GM12872 (cell line): ENCODE measurements around the gene MEGF8.

Source experiments
- TF ChIP-seq, protein P1 (sequence below): IDR thresholded peaks from 3 replicates; pipeline ENCODE4 v1.5.1; 2011; ENCODE audit warnings: low read depth, mild to moderate bottlenecking, low read length, moderate library complexity; ENCODE audit not compliant: insufficient read depth

Gene MEGF8

DNA sequence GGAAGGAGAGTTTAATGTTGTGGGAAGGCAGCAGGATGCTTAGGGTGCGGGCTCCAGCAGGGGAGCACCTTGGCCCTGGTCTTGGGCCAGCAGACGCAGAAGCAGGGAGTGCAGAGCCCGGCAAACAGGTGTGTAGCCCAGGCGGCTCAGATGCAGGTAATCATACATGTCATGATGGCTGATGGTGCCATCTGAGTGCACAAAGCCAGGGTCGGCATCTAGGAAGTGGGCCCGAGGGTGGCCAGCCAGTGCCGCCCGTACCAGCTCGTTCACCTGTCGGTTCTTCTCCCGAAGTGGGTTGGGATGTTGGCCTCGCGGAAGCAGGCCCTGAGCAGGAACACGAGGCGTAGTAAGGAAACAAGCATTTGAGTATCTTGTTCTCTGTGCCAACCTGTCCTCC lies 28.4 kb upstream of the MEGF8 start:
- TF ChIP-seq, protein P1, sequence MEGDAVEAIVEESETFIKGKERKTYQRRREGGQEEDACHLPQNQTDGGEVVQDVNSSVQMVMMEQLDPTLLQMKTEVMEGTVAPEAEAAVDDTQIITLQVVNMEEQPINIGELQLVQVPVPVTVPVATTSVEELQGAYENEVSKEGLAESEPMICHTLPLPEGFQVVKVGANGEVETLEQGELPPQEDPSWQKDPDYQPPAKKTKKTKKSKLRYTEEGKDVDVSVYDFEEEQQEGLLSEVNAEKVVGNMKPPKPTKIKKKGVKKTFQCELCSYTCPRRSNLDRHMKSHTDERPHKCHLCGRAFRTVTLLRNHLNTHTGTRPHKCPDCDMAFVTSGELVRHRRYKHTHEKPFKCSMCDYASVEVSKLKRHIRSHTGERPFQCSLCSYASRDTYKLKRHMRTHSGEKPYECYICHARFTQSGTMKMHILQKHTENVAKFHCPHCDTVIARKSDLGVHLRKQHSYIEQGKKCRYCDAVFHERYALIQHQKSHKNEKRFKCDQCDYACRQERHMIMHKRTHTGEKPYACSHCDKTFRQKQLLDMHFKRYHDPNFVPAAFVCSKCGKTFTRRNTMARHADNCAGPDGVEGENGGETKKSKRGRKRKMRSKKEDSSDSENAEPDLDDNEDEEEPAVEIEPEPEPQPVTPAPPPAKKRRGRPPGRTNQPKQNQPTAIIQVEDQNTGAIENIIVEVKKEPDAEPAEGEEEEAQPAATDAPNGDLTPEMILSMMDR, result no peak

- TF ChIP-seq, protein P1, result no peak
Observed at GRCh38 chr19:42301646-42302203, 23.7 kb upstream of the MEGF8 start, which contains the start of gene PRR19. Gene PRR19 (plus strand): TSS chr19:42302132. CDS start chr19:42309585, 7,453 bp downstream.

DNA sequence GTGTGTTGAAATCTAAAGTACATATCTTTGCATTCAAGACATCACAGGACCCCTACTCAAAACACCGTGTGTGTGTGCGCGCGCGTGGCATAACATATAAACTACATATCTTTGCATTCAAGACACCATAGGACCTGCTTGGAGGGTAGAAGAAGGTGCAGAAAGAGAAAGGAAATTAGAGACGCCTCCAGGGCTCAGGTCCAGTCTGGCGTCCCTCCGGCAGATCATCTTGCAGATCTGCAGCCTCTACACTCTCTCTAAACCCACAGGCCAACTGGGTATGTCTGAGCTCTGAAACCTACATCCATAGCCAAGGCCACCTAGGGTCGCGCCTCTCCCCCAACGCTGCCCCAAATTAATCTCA lies 22.4 kb upstream of the MEGF8 start:
- TF ChIP-seq, protein P1, result no peak

- TF ChIP-seq, protein P1, result no peak
Observed at GRCh38 chr19:42303876-42304275, 21.6 kb upstream of the MEGF8 start.

DNA sequence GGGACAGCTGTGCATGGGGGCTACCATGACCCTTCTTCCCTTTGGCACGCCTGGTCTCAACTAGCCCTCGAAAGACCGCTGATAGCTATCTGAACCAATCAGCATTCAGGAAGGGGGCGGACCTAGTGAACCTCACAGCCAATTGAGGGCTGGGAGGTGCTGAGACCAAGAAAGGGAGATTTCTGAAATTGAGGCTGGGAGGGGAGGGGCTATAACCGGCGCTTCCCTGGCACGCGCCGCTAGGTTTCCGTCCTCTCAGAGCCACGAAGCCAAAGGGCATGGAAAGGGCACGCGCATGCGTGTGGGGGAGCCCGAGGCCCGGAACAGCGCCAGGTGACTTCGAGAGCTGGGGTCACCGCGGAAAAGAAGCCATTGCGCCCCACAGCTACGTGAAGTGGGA lies 18.8 kb upstream of the MEGF8 start:
- TF ChIP-seq, protein P1, result no peak

DNA sequence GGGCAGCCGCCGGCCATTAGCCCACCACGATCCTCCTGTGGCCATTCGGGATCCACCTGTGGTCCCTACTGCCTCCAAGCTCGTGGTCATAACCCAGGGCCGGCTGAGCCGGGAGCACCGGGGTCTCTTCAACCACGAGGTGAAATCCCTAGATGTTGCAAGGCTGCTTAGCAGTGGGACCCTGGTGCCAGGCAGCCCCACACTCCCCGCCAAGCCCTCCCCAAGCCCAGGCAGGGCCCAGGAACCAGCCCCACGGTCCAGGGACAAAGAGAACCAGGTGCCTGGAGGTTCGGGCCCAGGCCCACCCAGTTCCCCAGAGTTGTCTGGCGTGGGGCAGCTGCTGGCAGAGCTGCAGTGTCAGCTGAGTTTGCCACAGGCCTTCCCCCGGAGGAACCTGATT lies 15.7 kb upstream of the MEGF8 start:
- TF ChIP-seq, protein P1, result no peak

GRCh38 chr19:42311657-42312056 lies 13.8 kb upstream of the MEGF8 start:
- TF ChIP-seq, protein P1, result peak; percentile 25; the same call in 1 of the 3 replicates
